Tibial nerve (tissue), 4 donors: ENCODE measurements around the gene C1orf159.

Source experiments
- EP300 ChIP-seq, 2 donors: sonication (generic); formaldehyde crosslinking; IDR thresholded peaks; one replicate each; pipeline ENCODE4 v1.6.1; 2017; ENCODE audit warnings: antibody characterized with exemption in 2 of 2, mild to moderate bottlenecking in 1 of 2
- POLR2A ChIP-seq, 2 donors: fragments of 450-650 bp; IDR thresholded peaks; one replicate each; pipeline ENCODE4 v1.6.1; 2017; ENCODE audit warnings: antibody characterized with exemption in 2 of 2, mild to moderate bottlenecking in 2 of 2, moderate library complexity in 2 of 2
- TF ChIP-seq, protein P1 (sequence below), 5 experiments: fragments of 200-600 bp in 3 of 5; fragments of 450-650 bp in 2 of 5; sonication (generic) in 3 of 5; IDR thresholded peaks; one replicate each; pipeline ENCODE4 v1.5.1; 2016 to 2019; ENCODE audit warnings: antibody characterized with exemption in 5 of 5, mild to moderate bottlenecking in 3 of 5, moderate library complexity in 2 of 5

DNA sequence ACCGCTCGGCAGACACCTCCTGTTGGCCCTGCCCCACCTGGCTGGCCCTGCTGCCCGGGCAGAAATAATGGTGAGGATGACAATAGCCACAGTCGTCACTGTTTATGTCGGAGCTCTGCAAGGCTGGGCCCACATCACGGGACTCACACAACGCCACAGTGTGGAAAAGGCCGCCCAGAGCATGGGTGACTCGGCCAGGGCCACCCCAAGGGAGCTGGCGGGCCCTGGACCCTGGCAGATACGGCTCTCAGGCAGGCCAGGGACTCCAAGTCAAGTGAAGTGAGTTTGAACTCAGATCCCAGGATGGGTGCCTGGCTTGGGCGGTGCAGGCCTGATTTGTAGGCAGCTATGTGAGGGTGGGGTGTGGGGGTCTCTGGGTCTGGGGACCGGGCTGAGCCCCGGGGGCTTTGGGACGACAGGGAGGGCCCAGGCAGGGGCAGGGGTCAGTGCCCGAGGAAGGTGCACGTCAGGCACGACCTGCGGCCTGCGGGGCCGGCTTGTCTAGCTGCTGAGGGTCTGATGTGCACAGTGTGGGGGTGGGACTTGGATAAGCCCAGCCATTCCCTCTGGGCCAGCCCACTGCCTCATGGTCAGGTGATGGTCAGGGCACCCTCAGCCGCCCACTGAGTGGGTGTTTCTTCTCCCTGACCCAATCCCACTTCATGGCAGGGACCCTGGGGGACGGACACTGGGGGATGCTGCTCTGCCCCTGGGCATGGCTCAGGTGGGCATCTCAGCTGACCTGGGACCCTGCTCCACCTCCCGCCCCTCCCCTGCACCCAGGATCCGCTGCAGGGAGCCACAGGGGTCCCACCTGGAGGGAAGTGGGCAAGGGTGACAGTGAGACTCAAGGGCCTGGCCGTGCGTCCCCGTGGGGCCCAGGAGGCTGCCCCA is 42.8 kb downstream of the C1orf159 start:
- no peak for TF ChIP-seq EP300 (IDR thresholded peaks at IDR 0.05)
- TF ChIP-seq, protein P1, sequence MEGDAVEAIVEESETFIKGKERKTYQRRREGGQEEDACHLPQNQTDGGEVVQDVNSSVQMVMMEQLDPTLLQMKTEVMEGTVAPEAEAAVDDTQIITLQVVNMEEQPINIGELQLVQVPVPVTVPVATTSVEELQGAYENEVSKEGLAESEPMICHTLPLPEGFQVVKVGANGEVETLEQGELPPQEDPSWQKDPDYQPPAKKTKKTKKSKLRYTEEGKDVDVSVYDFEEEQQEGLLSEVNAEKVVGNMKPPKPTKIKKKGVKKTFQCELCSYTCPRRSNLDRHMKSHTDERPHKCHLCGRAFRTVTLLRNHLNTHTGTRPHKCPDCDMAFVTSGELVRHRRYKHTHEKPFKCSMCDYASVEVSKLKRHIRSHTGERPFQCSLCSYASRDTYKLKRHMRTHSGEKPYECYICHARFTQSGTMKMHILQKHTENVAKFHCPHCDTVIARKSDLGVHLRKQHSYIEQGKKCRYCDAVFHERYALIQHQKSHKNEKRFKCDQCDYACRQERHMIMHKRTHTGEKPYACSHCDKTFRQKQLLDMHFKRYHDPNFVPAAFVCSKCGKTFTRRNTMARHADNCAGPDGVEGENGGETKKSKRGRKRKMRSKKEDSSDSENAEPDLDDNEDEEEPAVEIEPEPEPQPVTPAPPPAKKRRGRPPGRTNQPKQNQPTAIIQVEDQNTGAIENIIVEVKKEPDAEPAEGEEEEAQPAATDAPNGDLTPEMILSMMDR (IDR thresholded peaks at IDR 0.05): no peak
- no peak for TF ChIP-seq POLR2A (IDR thresholded peaks at IDR 0.05)
